ENCODE results near the gene ARL6IP5. TPM values are rescaled to one million over a fixed set of nuclear protein-coding genes. Genes with fewer than 3 reads are reported as not detected.

The ARL6IP5 gene
- total RNA-seq, 1 donor from 2014 or later, result 132 TPM

DNA sequence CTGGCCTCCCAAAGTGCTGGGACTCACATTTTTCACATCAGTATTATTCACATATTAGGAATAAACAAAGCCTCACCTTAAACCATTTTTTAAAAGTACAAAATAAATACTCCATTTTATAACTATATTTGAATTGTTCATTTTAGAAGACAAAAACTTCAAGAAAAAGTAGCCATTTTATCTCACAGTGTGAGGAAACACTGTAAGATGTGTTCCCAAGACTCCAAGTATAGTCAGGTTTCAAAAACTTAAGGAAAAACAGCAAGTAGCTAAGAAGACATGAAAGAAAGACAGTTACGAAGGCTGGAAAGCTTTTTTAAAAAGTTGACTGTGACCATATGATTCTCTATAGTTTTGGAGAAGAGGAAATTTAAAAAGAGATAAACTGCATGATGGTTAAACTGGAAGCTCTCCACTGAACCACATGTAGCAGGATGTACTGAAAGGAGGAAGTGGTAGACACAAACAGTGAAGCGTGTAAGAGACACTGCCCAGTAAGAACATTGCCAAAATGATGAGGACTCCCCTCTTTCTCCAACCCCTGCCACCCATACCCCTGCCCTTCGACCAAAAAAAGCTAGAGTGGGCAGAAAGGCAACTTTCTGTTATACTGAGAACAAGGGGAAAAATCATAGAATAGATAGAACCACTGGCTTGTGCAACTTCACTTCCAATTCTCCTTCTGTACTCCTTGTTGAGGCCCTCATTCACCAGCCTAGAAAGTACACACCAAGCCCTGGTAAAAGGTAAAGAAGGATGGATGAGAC is 26.4 kb upstream of the ARL6IP5 start:
- ATAC-seq, result peak; percentile 65
- TF ChIP-seq, protein P1, sequence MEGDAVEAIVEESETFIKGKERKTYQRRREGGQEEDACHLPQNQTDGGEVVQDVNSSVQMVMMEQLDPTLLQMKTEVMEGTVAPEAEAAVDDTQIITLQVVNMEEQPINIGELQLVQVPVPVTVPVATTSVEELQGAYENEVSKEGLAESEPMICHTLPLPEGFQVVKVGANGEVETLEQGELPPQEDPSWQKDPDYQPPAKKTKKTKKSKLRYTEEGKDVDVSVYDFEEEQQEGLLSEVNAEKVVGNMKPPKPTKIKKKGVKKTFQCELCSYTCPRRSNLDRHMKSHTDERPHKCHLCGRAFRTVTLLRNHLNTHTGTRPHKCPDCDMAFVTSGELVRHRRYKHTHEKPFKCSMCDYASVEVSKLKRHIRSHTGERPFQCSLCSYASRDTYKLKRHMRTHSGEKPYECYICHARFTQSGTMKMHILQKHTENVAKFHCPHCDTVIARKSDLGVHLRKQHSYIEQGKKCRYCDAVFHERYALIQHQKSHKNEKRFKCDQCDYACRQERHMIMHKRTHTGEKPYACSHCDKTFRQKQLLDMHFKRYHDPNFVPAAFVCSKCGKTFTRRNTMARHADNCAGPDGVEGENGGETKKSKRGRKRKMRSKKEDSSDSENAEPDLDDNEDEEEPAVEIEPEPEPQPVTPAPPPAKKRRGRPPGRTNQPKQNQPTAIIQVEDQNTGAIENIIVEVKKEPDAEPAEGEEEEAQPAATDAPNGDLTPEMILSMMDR (IDR thresholded peaks at IDR 0.05), result no peak
- no peaks in the 10 kb centered on the region for H3K9me3 ChIP-seq
- no peaks in the 10 kb centered on the region for H3K4me1 ChIP-seq
- peaks cover 81% of the 10 kb centered on the region for H3K36me3 ChIP-seq
- intact Hi-C loops (cut with DNase I), result no loop called here
- H3K27ac ChIP-seq, result peak overlapping the region; percentile 59
- DNase-seq, result no peak
- H3K4me3 ChIP-seq, result no peak overlapping the region
- no peaks in the 10 kb centered on the region for H3K27me3 ChIP-seq

DNA sequence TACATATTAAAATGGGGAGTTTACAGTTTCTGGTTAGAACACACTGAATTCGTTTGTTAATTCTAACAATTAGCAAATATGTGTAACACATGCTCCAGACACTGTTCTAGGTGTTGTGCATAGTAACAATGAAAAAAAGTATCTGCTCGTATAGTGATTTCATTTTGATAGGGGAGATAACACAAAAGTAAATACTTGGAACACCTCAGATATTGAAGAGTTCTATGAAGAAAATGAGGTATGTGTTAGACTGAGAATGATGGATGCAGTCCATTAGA is 25.9 kb upstream of the ARL6IP5 start:
- Histone ChIP-seq H3K27me3 (no peaks in the 10 kb centered on the region), H3K4me1 (no peaks in the 10 kb centered on the region), H3K27ac (peak overlapping the region; percentile 59), H3K36me3 (peaks cover 81% of the 10 kb centered on the region), H3K9me3 (no peaks in the 10 kb centered on the region), H3K4me3 (no peak overlapping the region)
- ATAC-seq (no peak), DNase-seq (no peak)
- intact Hi-C loops (cut with DNase I), result no loop called here
- TF ChIP-seq, protein P1 (IDR thresholded peaks at IDR 0.05), result no peak

DNA sequence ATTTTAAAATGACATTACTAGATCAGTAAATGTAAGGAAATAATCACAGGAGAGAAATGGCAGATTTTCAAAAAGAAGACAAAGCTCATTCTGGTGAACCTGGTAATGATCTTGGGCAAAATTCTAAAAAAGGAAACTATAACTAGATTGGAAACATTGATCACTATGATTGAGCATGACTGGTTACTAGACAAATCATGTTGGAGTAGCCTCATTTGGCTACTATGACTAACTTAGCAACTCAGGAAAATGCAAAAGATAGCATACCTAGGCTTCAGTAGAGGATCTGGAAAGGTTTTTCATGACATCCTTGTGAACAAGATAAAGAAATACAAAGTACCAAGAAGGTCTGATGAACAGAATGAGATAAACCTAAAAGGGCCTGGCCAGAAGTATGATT is 25.0 kb upstream of the ARL6IP5 start:
- no peak overlapping the region for H3K4me3 ChIP-seq
- no peak overlapping the region for H3K27ac ChIP-seq
- no peaks in the 10 kb centered on the region for H3K9me3 ChIP-seq
- intact Hi-C loops (cut with DNase I), result no loop called here
- TF ChIP-seq, protein P1 (IDR thresholded peaks at IDR 0.05), result no peak
- no peak for ATAC-seq
- DNase-seq, result no peak
- H3K36me3 ChIP-seq, result peaks cover 77% of the 10 kb centered on the region
- H3K4me1 ChIP-seq, result no peaks in the 10 kb centered on the region
- H3K27me3 ChIP-seq, result no peaks in the 10 kb centered on the region

DNA sequence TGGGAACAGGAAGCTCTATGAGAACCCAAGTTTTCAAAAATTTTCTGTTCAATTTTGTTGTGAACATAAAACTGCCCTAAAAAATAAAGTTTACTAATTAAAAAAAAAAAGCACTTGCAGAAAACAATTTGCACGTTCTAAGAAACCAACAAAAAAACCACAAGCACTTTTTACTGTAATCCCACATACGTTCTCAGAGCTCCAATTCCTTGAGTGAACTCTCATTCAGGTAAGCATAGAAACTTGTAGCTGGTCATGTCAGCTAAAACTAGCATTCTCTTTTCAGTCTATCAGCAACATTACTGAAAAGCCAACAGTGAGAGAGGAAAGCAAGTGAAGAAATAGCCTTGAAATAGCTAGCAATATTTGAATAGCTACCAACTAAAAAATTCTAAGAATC is 21.1 kb upstream of the ARL6IP5 start:
- H3K36me3 ChIP-seq, result peaks cover 51% of the 10 kb centered on the region
- no peaks in the 10 kb centered on the region for H3K4me1 ChIP-seq
- intact Hi-C loops (cut with DNase I), result no loop called here
- TF ChIP-seq, protein P1 (IDR thresholded peaks at IDR 0.05), result no peak
- H3K27ac ChIP-seq, result no peak overlapping the region
- no peak overlapping the region for H3K4me3 ChIP-seq
- H3K27me3 ChIP-seq, result no peaks in the 10 kb centered on the region
- no peaks in the 10 kb centered on the region for H3K9me3 ChIP-seq
- no peak for DNase-seq
- ATAC-seq, result no peak

DNA sequence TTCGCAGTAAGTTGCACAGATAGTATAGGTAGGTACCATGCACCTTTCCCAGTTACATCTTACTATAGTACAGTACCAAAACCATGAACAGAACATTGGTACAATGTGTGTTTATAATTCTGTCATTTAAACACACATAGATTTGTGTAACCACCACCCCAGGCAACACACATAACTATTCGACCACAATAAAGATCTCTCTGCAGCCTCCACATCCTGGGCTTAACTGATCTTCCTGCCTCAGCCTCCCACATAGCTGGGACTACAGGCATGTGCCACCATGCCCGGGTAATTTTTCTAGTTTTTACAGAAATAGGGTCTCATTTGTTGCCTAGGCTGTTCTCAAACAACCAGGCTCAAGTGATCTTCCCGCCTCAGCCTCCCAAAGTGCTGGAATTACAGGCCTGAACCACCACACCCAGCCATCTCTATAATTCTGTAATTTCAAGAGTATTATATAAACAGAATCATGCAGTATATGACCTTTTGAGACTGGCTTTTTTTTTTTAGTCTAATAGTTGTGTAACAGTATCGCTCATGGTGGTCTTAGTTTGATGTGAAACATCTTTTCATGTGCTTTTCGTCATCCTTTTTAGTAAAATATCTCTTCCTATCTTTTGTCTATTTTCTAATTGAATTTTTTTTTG is 19.3 kb upstream of the ARL6IP5 start:
- no peaks in the 10 kb centered on the region for H3K9me3 ChIP-seq
- peaks cover 38% of the 10 kb centered on the region for H3K36me3 ChIP-seq
- H3K27ac ChIP-seq, result no peak overlapping the region
- TF ChIP-seq, protein P1 (IDR thresholded peaks at IDR 0.05), result no peak
- no peaks in the 10 kb centered on the region for H3K4me1 ChIP-seq
- DNase-seq (no peak), ATAC-seq (no peak)
- no peaks in the 10 kb centered on the region for H3K27me3 ChIP-seq
- H3K4me3 ChIP-seq, result no peak overlapping the region
- intact Hi-C loops (cut with DNase I), result no loop called here
